Effector memory CD4-positive, alpha-beta T cell (primary cell): Measurements from ENCODE around the gene TBPL1.
"Not testable (repeated sequence)": the region's sequence is repeated elsewhere in the genome, so short reads cannot be mapped to it uniquely, and the experiment has no call there.

Experiments used
- DNase-seq, 3 donors: peaks; one replicate each; pipeline ENCODE4 v3.0.0-alpha.2; 2020
- H3K27ac ChIP-seq: 2 replicates; pipeline ENCODE4 v1.7.0; 2013; ENCODE audit warnings: mild to moderate bottlenecking, low read length, moderate library complexity; ENCODE audit not compliant: insufficient read depth, poor library complexity, severe bottlenecking
- H3K27me3 ChIP-seq: replicated peaks from 2 replicates; pipeline ENCODE4 v1.7.0; 2013; ENCODE audit warnings: mild to moderate bottlenecking, low read length; ENCODE audit not compliant: insufficient read depth, control insufficient read depth, poor library complexity, severe bottlenecking
- H3K36me3 ChIP-seq: 2 replicates; pipeline ENCODE4 v1.7.0; 2013; ENCODE audit warnings: mild to moderate bottlenecking, low read length, moderate library complexity; ENCODE audit not compliant: control insufficient read depth, insufficient read depth
- H3K4me1 ChIP-seq: 2 replicates; pipeline ENCODE4 v1.7.0; 2013; ENCODE audit warnings: low read length, mild to moderate bottlenecking; ENCODE audit not compliant: control insufficient read depth, insufficient read depth, poor library complexity, severe bottlenecking
- H3K4me3 ChIP-seq: 2 replicates; pipeline ENCODE4 v1.7.0; 2013; ENCODE audit warnings: low read length, low read depth, mild to moderate bottlenecking; ENCODE audit not compliant: insufficient read depth, poor library complexity, severe bottlenecking
- H3K9me3 ChIP-seq: 2 replicates; pipeline ENCODE4 v1.7.0; 2013; ENCODE audit warnings: mild to moderate bottlenecking, low read length, moderate library complexity; ENCODE audit not compliant: control insufficient read depth

The TBPL1 gene

DNA sequence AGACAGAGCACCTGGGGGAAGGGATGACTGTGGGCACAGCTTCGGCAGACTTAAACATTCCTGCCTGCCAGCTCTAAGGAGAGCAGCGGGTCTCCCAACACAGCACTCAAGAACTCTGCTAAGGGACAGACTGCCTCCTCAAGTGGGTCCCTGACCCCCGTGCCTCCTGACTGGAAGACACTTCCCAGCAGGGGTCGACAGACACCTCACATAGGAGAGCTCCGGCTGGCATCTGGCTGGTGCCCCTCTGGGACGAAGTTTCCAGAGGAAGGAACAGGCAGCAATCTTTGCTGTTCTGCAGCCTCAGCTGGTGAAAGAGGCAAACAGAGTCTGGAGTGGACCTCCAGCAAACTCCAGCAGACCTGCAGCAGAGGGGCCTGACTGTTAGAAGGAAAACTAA lies 21.8 kb upstream of the TBPL1 start:
- H3K27me3 ChIP-seq, DNase-seq, H3K4me1 ChIP-seq, H3K9me3 ChIP-seq, H3K36me3 ChIP-seq, H3K4me3 ChIP-seq, H3K27ac ChIP-seq: not testable (repeated sequence)

DNA sequence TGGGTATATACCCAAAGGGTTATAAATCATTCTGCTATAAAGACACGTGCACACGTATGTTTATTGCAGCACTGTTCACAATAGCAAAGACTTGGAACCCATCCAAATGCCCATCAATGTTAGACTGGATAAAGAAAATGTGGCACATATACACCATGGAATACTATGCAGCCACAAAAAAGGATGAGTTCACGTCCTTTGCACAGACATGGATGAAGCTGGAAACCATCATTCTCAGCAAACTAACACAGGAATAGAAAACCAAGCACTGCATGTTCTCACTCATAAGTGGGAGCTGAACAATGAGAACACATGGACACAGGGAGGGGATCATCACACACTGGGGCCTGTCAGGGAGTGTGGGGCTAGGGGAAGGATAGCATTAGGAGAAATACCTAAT lies 16.7 kb upstream of the TBPL1 start:
- not testable (repeated sequence) for H3K4me3 ChIP-seq, H3K9me3 ChIP-seq, H3K36me3 ChIP-seq, H3K4me1 ChIP-seq, H3K27ac ChIP-seq, DNase-seq, H3K27me3 ChIP-seq

DNA sequence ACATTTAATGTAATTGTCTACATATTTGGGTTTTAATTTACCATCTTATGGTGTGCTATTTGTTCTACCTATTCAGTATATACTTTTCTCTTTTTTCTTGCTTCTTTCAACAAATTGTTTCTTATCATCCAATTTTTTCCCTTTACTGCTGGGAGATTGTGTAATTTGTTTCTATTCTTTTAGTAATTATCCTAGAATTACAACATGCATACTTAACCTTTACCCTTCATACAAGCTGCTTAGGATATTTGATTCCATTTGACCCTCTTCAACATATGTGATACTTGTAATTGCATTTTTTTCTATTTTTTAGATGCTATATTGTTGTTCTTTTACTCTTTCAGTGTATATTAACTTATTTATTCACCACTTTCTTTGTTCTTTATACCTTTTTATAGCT lies 15.1 kb upstream of the TBPL1 start:
- Histone ChIP-seq H3K9me3 (no peaks in the 10 kb centered on the region), H3K27ac (no peak overlapping the region), H3K36me3 (no peaks in the 10 kb centered on the region), H3K4me1 (no peaks in the 10 kb centered on the region), H3K27me3 (no peaks in the 10 kb centered on the region), H3K4me3 (no peak overlapping the region)
- DNase-seq = no peak

DNA sequence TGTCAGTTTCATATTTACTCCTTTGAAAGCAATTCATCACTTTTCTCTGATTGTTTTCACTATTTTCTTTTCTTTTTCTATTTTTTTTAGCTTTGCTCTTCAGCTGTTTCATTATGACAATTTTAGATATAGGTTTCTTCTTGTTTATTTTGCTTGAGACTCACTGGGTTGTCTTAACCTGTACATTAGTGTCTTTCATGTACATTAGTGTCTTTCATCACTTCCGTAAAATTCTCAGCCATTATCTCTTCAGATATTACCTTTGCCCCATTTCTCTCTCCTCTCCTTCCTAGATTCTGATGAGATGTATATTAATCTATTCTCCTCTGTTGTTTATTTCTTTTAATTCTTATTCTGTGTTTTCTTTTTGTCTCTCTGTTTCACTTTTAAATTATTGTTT lies 14.5 kb upstream of the TBPL1 start:
- no peaks in the 10 kb centered on the region for H3K9me3 ChIP-seq
- no peaks in the 10 kb centered on the region for H3K4me1 ChIP-seq
- no peaks in the 10 kb centered on the region for H3K27me3 ChIP-seq
- H3K36me3 ChIP-seq = no peaks in the 10 kb centered on the region
- no peak overlapping the region for H3K4me3 ChIP-seq
- H3K27ac ChIP-seq = no peak overlapping the region
- DNase-seq = no peak

- Histone ChIP-seq H3K36me3 (no peaks in the 10 kb centered on the region), H3K4me3 (no peak overlapping the region), H3K9me3 (no peaks in the 10 kb centered on the region), H3K27ac (no peak overlapping the region), H3K27me3 (no peaks in the 10 kb centered on the region), H3K4me1 (no peaks in the 10 kb centered on the region)
- DNase-seq = no peak
Measured at GRCh38 chr6:133939778-133940667, 13.0 kb upstream of the TBPL1 start.

GRCh38 chr6:133945158-133945557 lies 7.9 kb upstream of the TBPL1 start:
- Histone ChIP-seq H3K4me3 (no peak overlapping the region), H3K27ac (no peak overlapping the region), H3K27me3 (no peaks in the 10 kb centered on the region), H3K4me1 (no peaks in the 10 kb centered on the region), H3K9me3 (no peaks in the 10 kb centered on the region), H3K36me3 (no peaks in the 10 kb centered on the region)
- no peak for DNase-seq

- no peaks in the 10 kb centered on the region for H3K9me3 ChIP-seq
- DNase-seq = no peak
- no peak overlapping the region for H3K4me3 ChIP-seq
- H3K4me1 ChIP-seq = no peaks in the 10 kb centered on the region
- no peaks in the 10 kb centered on the region for H3K36me3 ChIP-seq
- no peak overlapping the region for H3K27ac ChIP-seq
- no peaks in the 10 kb centered on the region for H3K27me3 ChIP-seq
Measured at GRCh38 chr6:133947302-133947900, 5.6 kb upstream of the TBPL1 start.

- no peak overlapping the region for H3K4me3 ChIP-seq
Measured at GRCh38 chr6:133948472-133948871, 4.6 kb upstream of the TBPL1 start.

DNA sequence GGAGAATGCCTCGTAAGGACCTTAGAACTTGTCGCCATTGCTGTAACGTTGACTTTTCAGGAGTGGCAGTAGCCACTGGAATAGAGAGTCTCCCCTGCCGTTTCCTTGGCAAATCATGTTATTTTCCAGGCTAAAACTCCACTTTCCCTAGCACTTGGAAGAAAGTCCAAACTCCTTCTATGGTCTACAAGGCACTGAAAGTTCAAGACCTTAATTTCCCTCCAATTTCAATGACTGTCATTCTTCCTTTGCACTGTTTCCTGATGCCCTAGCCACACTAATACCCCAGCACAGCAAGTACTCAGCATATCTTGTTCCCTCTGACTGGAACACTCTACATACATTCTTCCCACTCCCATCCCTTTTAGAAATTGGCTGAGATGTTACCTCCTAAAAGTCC lies 1.8 kb upstream of the TBPL1 start:
- H3K27me3 ChIP-seq = no peaks in the 10 kb centered on the region
- H3K4me3 ChIP-seq = peak overlapping the region; percentile 92
- DNase-seq = no peak
- peaks cover 3% of the 10 kb centered on the region for H3K4me1 ChIP-seq
- peak overlapping the region; percentile 73 for H3K27ac ChIP-seq
- no peaks in the 10 kb centered on the region for H3K36me3 ChIP-seq
- H3K9me3 ChIP-seq = no peaks in the 10 kb centered on the region

More at GRCh38 chr6:133948472-133948871, 4.6 kb upstream of the TBPL1 start:
- no peaks in the 10 kb centered on the region for H3K27me3 ChIP-seq
- no peaks in the 10 kb centered on the region for H3K4me1 ChIP-seq
- no peak for DNase-seq
- H3K36me3 ChIP-seq = no peaks in the 10 kb centered on the region
- no peaks in the 10 kb centered on the region for H3K9me3 ChIP-seq
- no peak overlapping the region for H3K27ac ChIP-seq
